ENCODE measurements around the gene OR2F1.

Gene OR2F1

DNA sequence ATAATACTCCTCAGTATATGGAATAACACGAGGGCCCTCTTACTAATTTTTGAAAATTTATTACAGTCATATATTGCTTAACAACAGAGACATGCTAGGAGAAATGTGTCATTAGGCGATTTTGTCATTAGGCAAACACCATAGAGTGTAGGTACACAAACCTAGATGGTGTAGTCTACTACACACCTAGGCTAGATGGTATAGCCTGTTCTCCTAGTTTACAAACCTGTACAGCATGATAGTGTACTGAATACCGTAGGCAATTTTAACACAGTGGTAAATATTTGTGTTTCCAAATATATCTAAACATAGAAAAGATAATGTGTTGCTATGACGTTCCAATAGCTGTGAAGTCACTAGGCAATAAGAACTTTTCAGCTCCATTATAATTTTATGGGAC, 12.8 kb downstream of the OR2F1 start:
- DNase-seq (ENCODE audit: low read depth in 1 of 2, low spot score in 1 of 2) = peak in 1 of 2 experiments; percentile 93
- TF ChIP-seq JUND (IDR thresholded peaks at IDR 0.05; ENCODE audit: low read depth) = peak; percentile 77
- in situ Hi-C loops (cut with HindIII; ENCODE audit: low pct_unique_long_range_greater_than_20kb, low sequenced_read_pairs) = no loop called here

DNA sequence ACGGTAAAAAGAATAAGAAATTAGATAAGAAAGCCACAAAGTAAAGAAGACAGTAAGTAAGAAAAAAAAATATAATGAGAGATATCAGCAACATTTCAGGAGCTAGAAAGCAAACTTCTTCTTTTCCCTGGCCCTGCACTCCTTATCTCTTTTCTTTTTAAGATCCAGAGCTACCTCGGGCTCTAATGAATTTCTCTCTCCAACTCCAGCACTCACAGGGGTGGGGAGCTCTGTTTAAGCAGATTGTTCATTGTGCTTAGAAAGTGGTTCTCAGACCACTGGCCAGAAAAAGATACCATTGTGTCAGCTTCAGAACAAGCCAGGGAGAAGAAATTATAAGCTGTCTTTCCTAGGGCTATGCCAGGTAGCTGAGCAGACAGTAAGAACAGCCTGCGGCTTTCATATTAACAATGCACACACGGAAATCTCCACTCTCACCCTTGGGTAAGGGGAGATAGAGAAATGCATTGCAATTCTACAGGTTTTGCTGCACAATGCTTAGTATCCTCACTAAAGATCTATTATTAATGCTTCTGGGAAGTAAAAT, 19.3 kb downstream of the OR2F1 start:
- DNase-seq (ENCODE audit: low read depth in 1 of 2, low spot score in 1 of 2) = no peak
- in situ Hi-C loops (cut with HindIII; ENCODE audit: low pct_unique_long_range_greater_than_20kb, low sequenced_read_pairs) = no loop called here
- no peak for TF ChIP-seq JUND (IDR thresholded peaks at IDR 0.05; ENCODE audit: low read depth)

DNA sequence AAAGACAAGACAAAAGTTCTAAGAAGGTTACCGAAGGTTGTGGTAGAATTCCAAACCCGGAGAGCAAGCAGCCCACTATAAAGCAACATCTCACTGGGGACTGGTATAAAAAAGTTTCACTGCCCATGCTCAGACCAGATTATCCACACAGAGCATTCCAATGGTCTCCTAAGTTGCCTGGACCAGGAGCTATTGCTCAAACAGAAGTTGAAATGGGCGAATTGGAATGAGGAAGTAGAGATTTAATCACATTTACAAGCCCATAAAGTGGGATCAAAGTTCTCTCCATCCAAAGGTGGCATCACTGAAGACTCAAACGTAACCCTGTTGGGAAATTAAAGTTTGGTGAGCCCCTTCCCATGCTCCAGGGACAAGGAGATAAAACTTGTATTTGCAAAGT, 19.8 kb downstream of the OR2F1 start:
- peak; percentile 47 to 92 for DNase-seq (ENCODE audit: low read depth in 1 of 2, low spot score in 1 of 2)
- in situ Hi-C loops (cut with HindIII; ENCODE audit: low pct_unique_long_range_greater_than_20kb, low sequenced_read_pairs) = no loop called here
- peak; percentile 69; the same call in 1 of the 2 replicates for TF ChIP-seq JUND (IDR thresholded peaks at IDR 0.05; ENCODE audit: low read depth)

- in situ Hi-C loops (cut with HindIII; ENCODE audit: low pct_unique_long_range_greater_than_20kb, low sequenced_read_pairs) = no loop called here
- DNase-seq (ENCODE audit: low read depth in 1 of 2, low spot score in 1 of 2) = peak in 1 of 2 experiments; percentile 41
- no peak for TF ChIP-seq JUND (IDR thresholded peaks at IDR 0.05; ENCODE audit: low read depth)
Measured at GRCh38 chr7:143975617-143976016, 21.0 kb downstream of the OR2F1 start.

DNA sequence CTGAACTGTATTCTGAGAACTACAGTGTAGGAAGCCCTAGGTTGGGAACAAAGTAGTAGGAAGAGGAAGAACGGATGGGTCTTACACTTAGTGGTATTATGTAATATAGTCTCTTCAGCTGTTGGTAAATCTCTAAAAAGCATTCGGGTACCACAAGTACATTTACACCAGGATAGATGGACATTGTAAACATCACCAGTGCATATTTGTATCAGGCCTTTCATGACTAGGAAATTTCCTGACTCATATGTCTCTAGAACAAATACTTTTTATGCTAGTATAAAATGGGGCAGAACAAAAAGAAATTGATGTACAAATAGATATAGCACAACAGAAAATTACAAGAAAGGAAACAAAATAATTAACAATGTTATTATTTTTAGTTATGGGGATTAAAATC, 23.9 kb downstream of the OR2F1 start:
- no peak for DNase-seq (ENCODE audit: low read depth in 1 of 2, low spot score in 1 of 2)
- in situ Hi-C loops (cut with HindIII; ENCODE audit: low pct_unique_long_range_greater_than_20kb, low sequenced_read_pairs) = no loop called here
- no peak for TF ChIP-seq JUND (IDR thresholded peaks at IDR 0.05; ENCODE audit: low read depth)

DNA sequence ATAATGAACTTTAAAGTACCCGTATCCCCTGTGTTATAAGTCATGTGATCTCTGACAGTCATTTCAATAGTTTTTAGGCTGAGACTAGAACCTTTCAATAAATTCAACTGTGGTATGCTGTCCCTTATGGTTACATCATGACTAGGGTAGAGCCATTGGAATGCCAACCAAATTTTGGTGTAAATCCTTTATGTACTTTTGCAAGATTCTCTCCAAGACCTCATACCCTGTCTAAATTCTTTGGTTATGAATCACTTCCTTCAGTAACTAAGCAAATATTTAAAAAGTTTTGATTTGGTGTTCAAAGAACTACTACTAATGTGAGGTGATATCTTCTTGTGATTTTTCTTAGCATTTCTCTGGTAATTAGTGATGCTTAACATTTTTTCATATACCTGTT, 24.7 kb downstream of the OR2F1 start:
- DNase-seq (ENCODE audit: low read depth in 1 of 2, low spot score in 1 of 2) = peak in 1 of 2 experiments; percentile 9
- no peak for TF ChIP-seq JUND (IDR thresholded peaks at IDR 0.05; ENCODE audit: low read depth)
- in situ Hi-C loops (cut with HindIII; ENCODE audit: low pct_unique_long_range_greater_than_20kb, low sequenced_read_pairs) = no loop called here

GRCh38 chr7:143979998-143980397, 25.4 kb downstream of the OR2F1 start:
- in situ Hi-C loops (cut with HindIII; ENCODE audit: low pct_unique_long_range_greater_than_20kb, low sequenced_read_pairs) = no loop called here
- no peak for DNase-seq (ENCODE audit: low read depth in 1 of 2, low spot score in 1 of 2)
- TF ChIP-seq JUND (IDR thresholded peaks at IDR 0.05; ENCODE audit: low read depth) = no peak

DNA sequence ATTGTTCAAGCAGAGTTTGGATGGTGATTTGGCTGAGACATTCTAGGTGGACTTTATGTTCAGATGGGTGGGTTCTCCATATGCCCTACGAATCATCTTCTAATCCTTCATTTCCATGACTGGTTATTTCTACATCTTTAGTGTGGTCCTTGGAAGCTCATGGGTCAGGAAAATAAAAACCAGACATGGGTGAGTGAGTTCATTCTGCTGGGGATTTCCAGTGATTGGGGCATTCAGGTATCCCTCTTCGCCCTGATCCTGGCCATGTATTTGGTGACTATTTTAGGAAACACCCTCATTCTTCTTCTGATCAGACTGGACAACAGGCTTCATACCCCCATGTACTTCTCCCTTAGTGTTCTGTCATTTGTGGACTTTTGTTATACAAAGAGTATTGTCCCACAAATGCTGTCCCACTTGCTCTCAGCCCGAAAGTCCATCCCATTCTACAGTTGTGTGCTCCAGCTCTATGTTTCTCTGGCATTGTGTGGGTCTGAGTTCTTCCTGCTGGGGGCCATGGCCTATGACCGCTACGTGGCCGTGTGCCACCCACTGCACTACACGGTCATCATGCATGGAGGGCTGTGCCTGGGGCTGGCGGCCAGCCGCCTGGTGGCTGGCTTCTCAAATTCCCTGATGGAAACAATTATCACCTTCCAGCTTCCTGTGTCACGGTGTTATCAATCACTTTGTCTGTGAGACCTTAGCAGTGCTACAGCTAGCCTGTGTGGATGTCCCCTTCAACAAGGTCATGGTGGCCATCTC, 26.3 kb downstream of the OR2F1 start:
- no peak for TF ChIP-seq JUND (IDR thresholded peaks at IDR 0.05; ENCODE audit: low read depth)
- in situ Hi-C loops (cut with HindIII; ENCODE audit: low pct_unique_long_range_greater_than_20kb, low sequenced_read_pairs) = no loop called here

GRCh38 chr7:143983960-143984359, 29.3 kb downstream of the OR2F1 start:
- no peak for TF ChIP-seq JUND (IDR thresholded peaks at IDR 0.05; ENCODE audit: low read depth)
- in situ Hi-C loops (cut with HindIII; ENCODE audit: low pct_unique_long_range_greater_than_20kb, low sequenced_read_pairs) = no loop called here
- DNase-seq (ENCODE audit: low read depth in 1 of 2, low spot score in 1 of 2) = no peak

More for the DNA sequence above, 26.3 kb downstream of the OR2F1 start:
- DNase-seq (ENCODE audit: low read depth in 1 of 2, low spot score in 1 of 2) = no peak

DNA sequence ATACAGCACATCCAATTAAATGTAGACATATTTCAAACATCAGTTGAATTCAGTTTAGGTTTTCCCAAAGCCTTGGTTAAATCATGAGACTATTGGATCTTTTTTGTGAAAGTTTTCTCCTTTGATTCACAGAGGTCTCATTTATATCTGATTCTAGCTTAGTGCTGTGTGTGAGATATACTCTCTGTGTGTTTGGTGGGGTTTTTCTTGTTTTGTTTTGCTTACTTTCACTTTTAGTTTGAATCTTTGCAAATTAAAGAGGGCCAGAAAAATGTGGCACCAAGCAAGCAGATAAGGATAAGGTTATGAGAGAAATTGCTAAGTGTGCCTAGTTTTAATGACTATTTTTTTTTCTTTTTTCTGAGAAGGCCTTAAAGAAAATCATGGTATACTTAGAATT, 32.9 kb downstream of the OR2F1 start:
- no peak for DNase-seq (ENCODE audit: low read depth in 1 of 2, low spot score in 1 of 2)
- TF ChIP-seq JUND (IDR thresholded peaks at IDR 0.05; ENCODE audit: low read depth) = no peak
- in situ Hi-C loops (cut with HindIII; ENCODE audit: low pct_unique_long_range_greater_than_20kb, low sequenced_read_pairs) = no loop called here

DNA sequence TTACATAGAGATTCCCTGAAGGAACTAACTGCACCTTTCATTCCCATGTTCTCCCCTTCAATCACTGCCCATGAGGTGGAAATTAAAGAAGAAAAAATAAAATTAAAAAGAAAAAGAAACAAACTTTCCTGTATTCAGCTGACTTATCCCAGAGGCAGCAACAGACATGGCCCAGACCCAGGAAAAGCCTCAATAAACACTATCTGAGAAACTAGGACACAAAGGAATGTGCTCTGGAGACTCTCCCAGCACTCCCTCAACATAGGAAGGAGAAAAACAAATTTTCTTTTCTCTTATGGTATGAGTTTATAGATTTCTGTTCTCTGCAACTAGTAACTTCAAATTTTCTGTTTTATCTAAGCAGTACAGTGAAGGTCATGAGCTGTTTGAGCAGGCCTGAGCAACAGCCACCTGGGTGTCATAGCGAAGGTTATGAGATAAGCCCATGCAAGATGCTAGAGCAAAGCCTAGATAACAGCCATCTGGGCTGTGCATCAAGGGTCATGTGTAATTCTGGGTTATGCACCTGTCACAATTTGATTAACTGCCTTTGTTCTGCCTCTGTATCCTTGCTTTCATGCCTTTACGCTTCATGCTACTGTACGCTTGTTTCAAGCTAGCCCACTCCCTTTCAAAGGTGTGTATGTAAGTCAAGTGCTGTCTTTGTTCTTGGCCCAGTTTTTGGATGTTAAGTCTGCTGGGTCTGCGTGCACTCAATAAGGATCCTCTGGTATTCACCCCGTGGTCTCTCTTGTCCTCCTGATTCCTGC, 34.5 kb downstream of the OR2F1 start:
- in situ Hi-C loops (cut with HindIII; ENCODE audit: low pct_unique_long_range_greater_than_20kb, low sequenced_read_pairs) = no loop called here
- DNase-seq (ENCODE audit: low read depth in 1 of 2, low spot score in 1 of 2) = no peak
- no peak for TF ChIP-seq JUND (IDR thresholded peaks at IDR 0.05; ENCODE audit: low read depth)

GRCh38 chr7:143992670-143993069, 38.0 kb downstream of the OR2F1 start:
- no peak for DNase-seq (ENCODE audit: low read depth in 1 of 2, low spot score in 1 of 2)
- no peak for TF ChIP-seq JUND (IDR thresholded peaks at IDR 0.05; ENCODE audit: low read depth)
- in situ Hi-C loops (cut with HindIII; ENCODE audit: low pct_unique_long_range_greater_than_20kb, low sequenced_read_pairs) = no loop called here

- no peak for DNase-seq (ENCODE audit: low read depth in 1 of 2, low spot score in 1 of 2)
- in situ Hi-C loops (cut with HindIII; ENCODE audit: low pct_unique_long_range_greater_than_20kb, low sequenced_read_pairs) = no loop called here
- TF ChIP-seq JUND (IDR thresholded peaks at IDR 0.05; ENCODE audit: low read depth) = no peak
Measured at GRCh38 chr7:143993924-143994323, 39.3 kb downstream of the OR2F1 start.

Measured in T47D (cell line).